Suprapubic skin (tissue), 4 donors: ENCODE measurements around the gene ZNRF3. TPM values are rescaled to one million over a fixed set of nuclear protein-coding genes. Genes with fewer than 3 reads are reported as not detected.
"Not testable (repeated sequence)": the region's sequence is repeated elsewhere in the genome, so short reads cannot be mapped to it uniquely, and the experiment has no call there.

Experiments
- DNase-seq, 2 donors: peaks; one replicate each; pipeline ENCODE4 v3.0.0-alpha.2; 2019; ENCODE audit warnings: low spot score in 2 of 2
- H3K27ac ChIP-seq: fragments of 200-600 bp; sonication (generic); one replicate; pipeline ENCODE4 v1.5.1; 2019
- H3K27me3 ChIP-seq: fragments of 200-600 bp; sonication (generic); one replicate; pipeline ENCODE4 v1.5.1; 2019
- H3K36me3 ChIP-seq: fragments of 200-600 bp; sonication (generic); one replicate; pipeline ENCODE4 v1.5.1; 2019
- H3K4me1 ChIP-seq: fragments of 200-600 bp; sonication (generic); one replicate; pipeline ENCODE4 v1.5.1; 2019
- H3K4me3 ChIP-seq: fragments of 200-600 bp; sonication (generic); one replicate; pipeline ENCODE4 v1.5.1; 2019; ENCODE audit warnings: mild to moderate bottlenecking
- H3K9me3 ChIP-seq: fragments of 200-600 bp; sonication (generic); one replicate; pipeline ENCODE4 v1.5.1; 2019
- EP300 ChIP-seq: sonication (generic); formaldehyde crosslinking; IDR thresholded peaks from one replicate; pipeline ENCODE4 v1.6.1; 2017; ENCODE audit warnings: antibody characterized with exemption
- POLR2A ChIP-seq, 2 donors: fragments of 450-650 bp; IDR thresholded peaks; one replicate each; pipeline ENCODE4 v1.6.1; 2017; ENCODE audit warnings: antibody characterized with exemption in 2 of 2, mild to moderate bottlenecking in 2 of 2, moderate library complexity in 2 of 2
- POLR2AphosphoS5 ChIP-seq, 3 donors: sonication (generic); formaldehyde crosslinking; IDR thresholded peaks; one replicate each; pipeline ENCODE4 v1.6.1; 2017; ENCODE audit warnings: antibody characterized with exemption in 3 of 3
- WGBS: methylation state at CpG from one replicate; pipeline ENCODE4 v1.1.5; 2018; 5-methylcytosine and 5-hydroxymethylcytosine counted together
- total RNA-seq, 4 donors: library from RNA; depleted of rRNA; stranded (reverse); fragments of >200 nt; gene quantifications; one replicate each; pipeline ENCODE4 v1.1.0, GENCODE V29; 2016
- TF ChIP-seq, protein P1 (sequence below), 2 donors: fragments of 200-600 bp in 1 of 2; fragments of 450-650 bp in 1 of 2; sonication (generic) in 1 of 2; IDR thresholded peaks; one replicate each; pipeline ENCODE4 v1.5.1; 2016 to 2019; ENCODE audit warnings: antibody characterized with exemption in 2 of 2, mild to moderate bottlenecking in 1 of 2, moderate library complexity in 1 of 2

ZNRF3 gene
- total RNA-seq, 4 donors from 2014 or later, result 13.3 to 20.7 (median 18.4) TPM

DNA sequence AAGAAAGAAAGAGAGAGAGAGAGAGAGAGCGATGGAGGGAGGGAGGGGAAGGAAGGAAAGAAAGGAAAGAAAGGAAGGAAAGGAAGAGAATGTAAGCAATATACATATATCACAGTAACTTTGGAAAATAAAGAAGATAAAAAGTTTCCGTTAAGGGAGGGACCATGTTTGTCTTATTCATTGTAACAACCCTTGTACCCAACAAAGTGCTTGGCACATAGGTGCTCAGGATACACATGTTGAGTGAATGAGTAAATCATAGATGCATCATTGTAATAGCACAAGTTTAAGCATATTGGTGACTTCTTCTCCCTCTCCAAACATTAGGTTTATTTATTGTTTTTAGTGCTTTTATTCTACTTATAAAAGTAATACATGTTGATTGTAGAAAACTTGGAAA is 39.7 kb upstream of the ZNRF3 start:
- 95% methylated on average over 2 of the region's 2 CpGs for WGBS
- Histone ChIP-seq H3K9me3 (no peaks in the 10 kb centered on the region), H3K4me1 (no peaks in the 10 kb centered on the region), H3K27me3 (no peaks in the 10 kb centered on the region), H3K4me3 (no peak overlapping the region), H3K27ac (no peak overlapping the region), H3K36me3 (no peaks in the 10 kb centered on the region)
- no peak for DNase-seq
- no peak for TF ChIP-seq POLR2A (IDR thresholded peaks at IDR 0.05)
- TF ChIP-seq, protein P1, sequence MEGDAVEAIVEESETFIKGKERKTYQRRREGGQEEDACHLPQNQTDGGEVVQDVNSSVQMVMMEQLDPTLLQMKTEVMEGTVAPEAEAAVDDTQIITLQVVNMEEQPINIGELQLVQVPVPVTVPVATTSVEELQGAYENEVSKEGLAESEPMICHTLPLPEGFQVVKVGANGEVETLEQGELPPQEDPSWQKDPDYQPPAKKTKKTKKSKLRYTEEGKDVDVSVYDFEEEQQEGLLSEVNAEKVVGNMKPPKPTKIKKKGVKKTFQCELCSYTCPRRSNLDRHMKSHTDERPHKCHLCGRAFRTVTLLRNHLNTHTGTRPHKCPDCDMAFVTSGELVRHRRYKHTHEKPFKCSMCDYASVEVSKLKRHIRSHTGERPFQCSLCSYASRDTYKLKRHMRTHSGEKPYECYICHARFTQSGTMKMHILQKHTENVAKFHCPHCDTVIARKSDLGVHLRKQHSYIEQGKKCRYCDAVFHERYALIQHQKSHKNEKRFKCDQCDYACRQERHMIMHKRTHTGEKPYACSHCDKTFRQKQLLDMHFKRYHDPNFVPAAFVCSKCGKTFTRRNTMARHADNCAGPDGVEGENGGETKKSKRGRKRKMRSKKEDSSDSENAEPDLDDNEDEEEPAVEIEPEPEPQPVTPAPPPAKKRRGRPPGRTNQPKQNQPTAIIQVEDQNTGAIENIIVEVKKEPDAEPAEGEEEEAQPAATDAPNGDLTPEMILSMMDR (IDR thresholded peaks at IDR 0.05), result no peak
- TF ChIP-seq POLR2AphosphoS5 (IDR thresholded peaks at IDR 0.05), result no peak
- TF ChIP-seq EP300, result no peak

DNA sequence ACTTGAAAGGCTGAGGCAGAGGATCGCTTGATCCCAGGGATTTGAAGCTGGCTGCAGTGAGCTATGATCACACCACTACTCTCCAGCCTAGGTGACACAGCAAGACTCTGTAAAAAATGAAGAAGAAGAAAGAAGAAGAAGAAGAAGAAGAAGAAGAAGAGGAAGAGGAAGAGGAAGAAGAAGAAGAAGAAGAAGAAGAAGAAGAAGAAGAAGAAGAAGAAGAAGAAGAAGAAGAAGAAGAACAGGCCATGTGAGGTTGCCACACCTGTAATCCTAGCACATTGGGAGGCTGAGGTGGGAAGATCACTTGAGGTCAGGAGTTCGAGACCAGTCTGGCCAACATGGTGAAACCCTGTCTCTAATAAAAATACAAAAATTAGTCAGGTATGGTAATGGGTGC is 39.1 kb upstream of the ZNRF3 start:
- H3K27me3 ChIP-seq, H3K27ac ChIP-seq, H3K36me3 ChIP-seq, H3K9me3 ChIP-seq, DNase-seq, H3K4me3 ChIP-seq, H3K4me1 ChIP-seq: not testable (repeated sequence)
- WGBS, result 92% methylated on average over 2 of the region's 2 CpGs

DNA sequence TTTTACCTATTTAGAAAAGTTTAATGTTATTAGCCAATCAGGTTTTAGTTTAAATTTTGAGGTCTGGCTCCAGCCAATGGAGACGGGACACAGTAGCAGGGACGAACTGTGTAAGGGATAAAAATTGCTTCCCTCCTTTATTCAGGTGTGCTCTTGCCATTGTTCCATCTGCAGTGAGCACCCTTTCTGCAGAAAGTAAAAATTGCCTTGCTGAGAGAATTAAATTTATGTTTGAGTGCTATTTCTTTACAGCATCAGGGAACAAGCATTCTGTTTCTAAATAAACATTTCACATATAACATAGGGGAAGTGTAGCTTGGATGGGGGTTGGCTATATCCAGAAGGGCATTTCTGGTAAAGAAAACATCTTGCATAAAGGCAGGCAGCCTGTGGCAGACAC is 36.4 kb upstream of the ZNRF3 start:
- Histone ChIP-seq H3K27ac (no peak overlapping the region), H3K9me3 (no peaks in the 10 kb centered on the region), H3K36me3 (no peaks in the 10 kb centered on the region), H3K4me3 (no peak overlapping the region), H3K27me3 (no peaks in the 10 kb centered on the region), H3K4me1 (no peaks in the 10 kb centered on the region)
- DNase-seq, result no peak
- TF ChIP-seq EP300 (no peak), POLR2A (IDR thresholded peaks at IDR 0.05) (no peak), POLR2AphosphoS5 (IDR thresholded peaks at IDR 0.05) (no peak)
- TF ChIP-seq, protein P1 (IDR thresholded peaks at IDR 0.05), result no peak
- WGBS, result 94% methylated on average over 2 of the region's 2 CpGs

DNA sequence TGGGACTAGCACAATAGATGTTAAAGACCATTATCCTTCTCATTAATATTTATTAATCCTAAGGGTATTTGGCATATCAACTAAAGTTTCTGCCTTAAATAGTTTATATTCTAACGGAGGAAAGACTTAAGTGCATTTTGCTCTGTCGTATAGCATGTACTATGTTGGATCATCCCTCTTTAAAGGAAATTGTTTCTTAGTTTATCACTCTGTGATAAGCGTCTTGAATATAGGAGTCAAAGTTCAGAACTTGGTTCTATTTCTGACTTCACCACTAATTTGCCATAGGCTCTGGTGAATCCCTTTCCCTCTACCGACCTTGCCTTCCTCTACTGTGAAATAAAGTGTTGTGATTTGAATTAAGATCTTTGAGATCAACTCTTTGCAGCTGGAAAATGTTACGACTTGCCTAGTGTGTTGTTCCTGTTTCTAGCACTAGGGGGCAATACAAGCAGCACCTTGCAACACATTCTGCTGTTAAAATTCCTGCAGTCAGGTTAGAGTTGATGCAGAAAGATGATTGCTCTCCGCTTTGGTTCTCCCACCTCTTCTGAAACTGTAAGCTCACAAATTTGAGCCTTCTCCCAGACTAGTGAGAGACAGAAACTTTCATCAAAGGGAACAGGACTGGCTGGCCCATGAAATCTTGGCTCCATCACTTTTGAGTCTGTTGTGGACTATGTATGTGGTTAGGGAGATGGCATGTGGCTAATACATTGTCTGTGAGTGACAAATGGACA is 27.8 kb upstream of the ZNRF3 start:
- Histone ChIP-seq H3K27me3 (no peaks in the 10 kb centered on the region), H3K9me3 (no peaks in the 10 kb centered on the region), H3K4me3 (no peak overlapping the region), H3K36me3 (no peaks in the 10 kb centered on the region), H3K4me1 (peaks cover 2% of the 10 kb centered on the region), H3K27ac (no peak overlapping the region)
- DNase-seq, result no peak
- 21% methylated on average over 6 of the region's 6 CpGs for WGBS
- TF ChIP-seq POLR2A (IDR thresholded peaks at IDR 0.05) (no peak), EP300 (no peak), POLR2AphosphoS5 (IDR thresholded peaks at IDR 0.05) (no peak)
- TF ChIP-seq, protein P1 (IDR thresholded peaks at IDR 0.05), result peak; percentile 84 to 93

DNA sequence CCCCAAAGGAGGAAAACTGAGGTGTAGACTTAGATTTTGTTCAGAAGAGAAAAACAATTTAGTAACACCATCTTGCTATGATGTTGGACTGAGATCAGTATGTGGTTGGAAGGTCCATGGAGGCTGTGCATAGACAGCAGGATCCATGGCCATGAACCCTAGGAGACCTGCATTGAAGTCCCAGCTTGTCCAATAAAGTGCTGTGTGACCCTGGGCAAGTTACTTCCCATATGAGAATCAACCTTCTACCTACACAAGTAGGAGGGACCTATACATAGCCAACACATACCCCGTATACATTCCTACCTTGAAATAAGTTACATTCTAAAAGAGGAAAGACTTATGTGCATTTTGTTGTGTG is 27.3 kb upstream of the ZNRF3 start:
- WGBS, result 85% methylated on average over 1 of the region's 1 CpG
- H3K27me3 ChIP-seq, result no peaks in the 10 kb centered on the region
- no peak for DNase-seq
- TF ChIP-seq POLR2AphosphoS5 (IDR thresholded peaks at IDR 0.05) (no peak), EP300 (no peak)
- TF ChIP-seq, protein P1 (IDR thresholded peaks at IDR 0.05), result no peak
- H3K27ac ChIP-seq, result no peak overlapping the region
- no peak overlapping the region for H3K4me3 ChIP-seq
- H3K36me3 ChIP-seq, result no peaks in the 10 kb centered on the region
- H3K9me3 ChIP-seq, result no peaks in the 10 kb centered on the region
- peaks cover 2% of the 10 kb centered on the region for H3K4me1 ChIP-seq

DNA sequence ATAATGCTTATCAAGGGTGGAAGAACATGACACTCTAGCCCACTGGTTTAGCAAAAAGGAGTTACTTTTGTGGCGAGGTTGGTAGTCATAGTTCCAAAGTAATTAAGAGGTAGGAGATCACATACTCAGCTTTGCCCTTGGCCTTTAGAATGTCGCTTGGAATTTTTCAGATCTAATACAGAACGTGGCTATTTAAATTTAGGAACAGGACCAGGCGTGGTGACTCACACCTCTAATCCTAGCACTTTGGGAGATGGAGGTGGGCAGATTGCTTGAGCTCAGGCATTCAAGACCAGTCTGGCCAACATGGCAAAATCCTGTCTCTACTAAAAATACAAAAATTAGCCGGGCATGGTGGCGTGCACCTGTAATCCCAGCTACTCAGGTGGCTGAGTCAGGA is 26.1 kb upstream of the ZNRF3 start:
- no peak overlapping the region for H3K4me3 ChIP-seq
- no peak overlapping the region for H3K27ac ChIP-seq
- peaks cover 2% of the 10 kb centered on the region for H3K4me1 ChIP-seq
- H3K36me3 ChIP-seq, result no peaks in the 10 kb centered on the region
- no peaks in the 10 kb centered on the region for H3K9me3 ChIP-seq
- no peaks in the 10 kb centered on the region for H3K27me3 ChIP-seq
- WGBS, result 71% methylated on average over 6 of the region's 6 CpGs
- no peak for TF ChIP-seq POLR2A (IDR thresholded peaks at IDR 0.05)
- DNase-seq, result no peak
